A549 treated with RU486 at 1 μM for 4 hours (cell line): ENCODE results near the gene DPY19L3. TPM values are rescaled to one million over a fixed set of nuclear protein-coding genes. Genes with fewer than 3 reads are reported as not detected.

Source experiments
- total RNA-seq: library from RNA; stranded (reverse); fragments of 200-300 nt; extraction: Qiagen RNA extraction; gene quantifications from 5 replicates; pipeline ENCODE4 v1.2.3, GENCODE V29; 2022; ENCODE audit warnings: low read depth

DPY19L3 gene, protein sequence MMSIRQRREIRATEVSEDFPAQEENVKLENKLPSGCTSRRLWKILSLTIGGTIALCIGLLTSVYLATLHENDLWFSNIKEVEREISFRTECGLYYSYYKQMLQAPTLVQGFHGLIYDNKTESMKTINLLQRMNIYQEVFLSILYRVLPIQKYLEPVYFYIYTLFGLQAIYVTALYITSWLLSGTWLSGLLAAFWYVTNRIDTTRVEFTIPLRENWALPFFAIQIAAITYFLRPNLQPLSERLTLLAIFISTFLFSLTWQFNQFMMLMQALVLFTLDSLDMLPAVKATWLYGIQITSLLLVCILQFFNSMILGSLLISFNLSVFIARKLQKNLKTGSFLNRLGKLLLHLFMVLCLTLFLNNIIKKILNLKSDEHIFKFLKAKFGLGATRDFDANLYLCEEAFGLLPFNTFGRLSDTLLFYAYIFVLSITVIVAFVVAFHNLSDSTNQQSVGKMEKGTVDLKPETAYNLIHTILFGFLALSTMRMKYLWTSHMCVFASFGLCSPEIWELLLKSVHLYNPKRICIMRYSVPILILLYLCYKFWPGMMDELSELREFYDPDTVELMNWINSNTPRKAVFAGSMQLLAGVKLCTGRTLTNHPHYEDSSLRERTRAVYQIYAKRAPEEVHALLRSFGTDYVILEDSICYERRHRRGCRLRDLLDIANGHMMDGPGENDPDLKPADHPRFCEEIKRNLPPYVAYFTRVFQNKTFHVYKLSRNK
- total RNA-seq = 8.8 to 12.4 TPM (median 11.8 TPM) in 5 replicates

GRCh38 chr19:32405431-32406160 lies at the start of gene DPY19L3:
Gene DPY19L3, plus strand, starts transcription at chr19:32405770. Its CDS starts 2,484 bp downstream, at chr19:32408254.

Other genes starting within 250 kb of the DPY19L3 start
- gene ZNF507, start 60.2 kb upstream of the DPY19L3 start, total RNA-seq = 11.8 to 18.3 TPM (median 16.8 TPM) in 5 replicates
- 393 to 503 TPM (median 474 TPM) in 5 replicates for gene PDCD5, start 175.4 kb downstream of the DPY19L3 start, total RNA-seq